Fibroblast of the aortic adventitia (primary cell): ENCODE results near the gene BRI3. TPM values are rescaled to one million over a fixed set of nuclear protein-coding genes. Genes with fewer than 3 reads are reported as not detected.
A peak's percentile ranks its signal among the peaks of the same experiment; 100 is the strongest.

Experiments used
- DNase-seq: peaks from one replicate; pipeline ENCODE4 v3.0.0-alpha.2; 2010; ENCODE audit warnings: low read depth
- H3K4me3 ChIP-seq: 2 replicates; pipeline ENCODE4 v1.5.1; 2011; ENCODE audit warnings: low read depth, mild to moderate bottlenecking, control low read depth, low read length, moderate library complexity
- CTCF ChIP-seq: IDR thresholded peaks from 2 replicates; pipeline ENCODE4 v1.5.1; 2011; ENCODE audit warnings: mild to moderate bottlenecking, low read length, control low read depth, inconsistent platforms; ENCODE audit not compliant: insufficient read depth
- total RNA-seq: library from RNA; depleted of rRNA; stranded (reverse); fragments of >200 nt; gene quantifications from 2 replicates; pipeline ENCODE4 v1.2.3, GENCODE V29; 2012; ENCODE audit warnings: low replicate concordance

The BRI3 gene
- total RNA-seq, 1 donor: 105 TPM

GRCh38 chr7:98329791-98330373 is 48.4 kb downstream of the BRI3 start:
- H3K4me3 ChIP-seq: no peak overlapping the region
- peak; percentile 54 for DNase-seq
- TF ChIP-seq CTCF: no peak

- no peak for DNase-seq
- no peak overlapping the region for H3K4me3 ChIP-seq
- TF ChIP-seq CTCF: no peak
Observed at GRCh38 chr7:98330926-98331529, 49.5 kb downstream of the BRI3 start.

- TF ChIP-seq CTCF: no peak
- H3K4me3 ChIP-seq: no peak overlapping the region
- peak; percentile 19 for DNase-seq
Observed at GRCh38 chr7:98334081-98334480, 52.6 kb downstream of the BRI3 start.

- H3K4me3 ChIP-seq: no peak overlapping the region
- TF ChIP-seq CTCF: no peak
- no peak for DNase-seq
Observed at GRCh38 chr7:98335411-98335977, 54.0 kb downstream of the BRI3 start.

GRCh38 chr7:98338441-98338840 is 57.0 kb downstream of the BRI3 start:
- no peak overlapping the region for H3K4me3 ChIP-seq
- no peak for DNase-seq
- TF ChIP-seq CTCF: no peak

- no peak for TF ChIP-seq CTCF
- no peak overlapping the region for H3K4me3 ChIP-seq
- DNase-seq: no peak
Observed at GRCh38 chr7:98339043-98339442, 57.6 kb downstream of the BRI3 start.
